ENCODE results near the gene GRK3. TPM values are rescaled to one million over a fixed set of nuclear protein-coding genes. Genes with fewer than 3 reads are reported as not detected.

Gene GRK3
- total RNA-seq, 4 donors from 2014 or later, result 2.0 to 12.4 (median 3.6) TPM

DNA sequence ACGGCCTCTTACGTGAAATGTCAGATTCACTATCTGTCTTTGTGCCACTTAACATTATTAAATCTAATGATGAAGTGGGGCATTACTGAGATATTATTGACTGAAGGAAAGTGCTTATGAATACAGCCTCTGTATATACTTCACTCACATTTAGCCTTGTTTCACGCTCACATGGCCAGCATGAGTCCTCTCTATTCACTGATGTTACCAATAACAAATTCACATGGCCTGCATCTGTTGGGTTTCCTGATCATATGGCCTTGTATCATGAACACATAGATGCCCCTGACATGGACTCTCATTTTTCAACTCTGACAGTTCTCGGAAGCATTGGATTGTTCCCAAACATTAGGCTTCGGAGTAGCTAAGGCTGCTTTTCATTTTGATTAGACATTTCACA is 109.2 kb downstream of the GRK3 start:
- Histone ChIP-seq H3K27me3 (no peaks in the 10 kb centered on the region), H3K27ac (no peak overlapping the region), H3K4me3 (no peak overlapping the region), H3K4me1 (no peaks in the 10 kb centered on the region), H3K9me3 (no peaks in the 10 kb centered on the region), H3K36me3 (no peaks in the 10 kb centered on the region)
- no peak for TF ChIP-seq POLR2A (IDR thresholded peaks at IDR 0.05)
- TF ChIP-seq, protein P1, sequence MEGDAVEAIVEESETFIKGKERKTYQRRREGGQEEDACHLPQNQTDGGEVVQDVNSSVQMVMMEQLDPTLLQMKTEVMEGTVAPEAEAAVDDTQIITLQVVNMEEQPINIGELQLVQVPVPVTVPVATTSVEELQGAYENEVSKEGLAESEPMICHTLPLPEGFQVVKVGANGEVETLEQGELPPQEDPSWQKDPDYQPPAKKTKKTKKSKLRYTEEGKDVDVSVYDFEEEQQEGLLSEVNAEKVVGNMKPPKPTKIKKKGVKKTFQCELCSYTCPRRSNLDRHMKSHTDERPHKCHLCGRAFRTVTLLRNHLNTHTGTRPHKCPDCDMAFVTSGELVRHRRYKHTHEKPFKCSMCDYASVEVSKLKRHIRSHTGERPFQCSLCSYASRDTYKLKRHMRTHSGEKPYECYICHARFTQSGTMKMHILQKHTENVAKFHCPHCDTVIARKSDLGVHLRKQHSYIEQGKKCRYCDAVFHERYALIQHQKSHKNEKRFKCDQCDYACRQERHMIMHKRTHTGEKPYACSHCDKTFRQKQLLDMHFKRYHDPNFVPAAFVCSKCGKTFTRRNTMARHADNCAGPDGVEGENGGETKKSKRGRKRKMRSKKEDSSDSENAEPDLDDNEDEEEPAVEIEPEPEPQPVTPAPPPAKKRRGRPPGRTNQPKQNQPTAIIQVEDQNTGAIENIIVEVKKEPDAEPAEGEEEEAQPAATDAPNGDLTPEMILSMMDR (IDR thresholded peaks at IDR 0.05), result no peak
- DNase-seq, result no peak

DNA sequence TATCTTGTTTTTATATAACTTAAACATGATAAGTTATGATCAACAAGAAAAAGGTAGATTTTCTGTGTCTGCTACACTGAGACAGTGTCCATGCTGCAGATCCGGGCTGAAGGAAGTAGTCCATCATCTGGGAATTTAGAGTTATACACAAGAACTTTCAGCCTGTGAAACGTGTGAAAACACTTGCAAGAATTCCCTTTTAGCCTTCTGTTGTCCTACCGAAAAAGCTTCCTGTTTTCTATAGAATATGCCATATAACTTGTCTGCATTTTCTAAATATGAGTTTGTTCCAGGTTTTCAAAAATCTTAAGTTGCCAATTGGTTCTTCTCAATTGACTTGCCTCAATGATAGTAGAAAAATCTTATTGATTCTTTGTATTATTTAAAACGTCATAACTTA is 113.2 kb downstream of the GRK3 start:
- Histone ChIP-seq H3K36me3 (no peaks in the 10 kb centered on the region), H3K27me3 (no peaks in the 10 kb centered on the region), H3K27ac (no peak overlapping the region), H3K4me1 (no peaks in the 10 kb centered on the region), H3K4me3 (no peak overlapping the region), H3K9me3 (no peaks in the 10 kb centered on the region)
- DNase-seq, result no peak
- TF ChIP-seq POLR2A (IDR thresholded peaks at IDR 0.05), result no peak
- TF ChIP-seq, protein P1 (IDR thresholded peaks at IDR 0.05), result no peak

DNA sequence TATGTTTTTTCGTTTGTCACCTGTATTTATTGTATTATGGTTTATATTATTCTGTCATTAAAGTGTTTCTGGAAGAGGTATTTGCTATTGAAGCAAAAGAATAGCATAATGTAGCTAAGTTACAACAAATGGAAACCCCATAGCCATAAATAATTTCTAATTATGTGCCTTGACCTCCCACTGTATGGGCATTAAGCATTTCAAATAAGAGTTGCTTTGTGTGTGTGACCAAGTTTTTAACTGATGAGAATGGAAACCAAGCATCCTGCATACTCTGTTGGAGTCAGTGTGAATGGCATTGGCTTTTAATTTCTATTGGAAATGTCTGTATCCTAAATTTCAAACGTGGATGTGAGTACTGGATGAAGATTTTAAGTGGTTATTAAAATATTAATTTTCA is 115.6 kb downstream of the GRK3 start:
- H3K4me3 ChIP-seq, result no peak overlapping the region
- no peak for TF ChIP-seq POLR2A (IDR thresholded peaks at IDR 0.05)
- TF ChIP-seq, protein P1 (IDR thresholded peaks at IDR 0.05), result no peak
- H3K9me3 ChIP-seq, result no peaks in the 10 kb centered on the region
- H3K36me3 ChIP-seq, result no peaks in the 10 kb centered on the region
- no peaks in the 10 kb centered on the region for H3K27me3 ChIP-seq
- H3K27ac ChIP-seq, result no peak overlapping the region
- no peak for DNase-seq
- no peaks in the 10 kb centered on the region for H3K4me1 ChIP-seq

DNA sequence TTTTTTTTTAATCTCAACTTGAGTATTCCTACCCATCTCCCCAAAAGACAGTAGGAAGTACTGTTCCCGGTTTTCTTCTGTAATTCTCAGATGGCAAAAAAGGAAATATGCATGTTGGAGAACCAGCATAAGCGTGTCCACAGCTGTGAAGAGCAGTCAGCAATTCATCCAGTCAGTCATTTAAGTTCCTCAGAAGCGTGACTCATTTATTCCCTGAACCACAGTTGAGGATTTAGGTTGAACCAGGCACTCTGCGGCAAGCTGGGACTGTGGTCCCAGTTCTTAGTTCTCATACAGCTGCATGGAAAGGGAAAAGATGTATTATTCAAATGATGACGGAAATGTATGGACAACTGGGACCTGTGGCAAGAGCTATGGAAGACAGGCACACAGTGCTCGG is 116.5 kb downstream of the GRK3 start:
- H3K9me3 ChIP-seq, result no peaks in the 10 kb centered on the region
- H3K36me3 ChIP-seq, result no peaks in the 10 kb centered on the region
- no peak overlapping the region for H3K27ac ChIP-seq
- H3K27me3 ChIP-seq, result no peaks in the 10 kb centered on the region
- no peak for DNase-seq
- no peaks in the 10 kb centered on the region for H3K4me1 ChIP-seq
- no peak overlapping the region for H3K4me3 ChIP-seq
- TF ChIP-seq, protein P1 (IDR thresholded peaks at IDR 0.05), result no peak

DNA sequence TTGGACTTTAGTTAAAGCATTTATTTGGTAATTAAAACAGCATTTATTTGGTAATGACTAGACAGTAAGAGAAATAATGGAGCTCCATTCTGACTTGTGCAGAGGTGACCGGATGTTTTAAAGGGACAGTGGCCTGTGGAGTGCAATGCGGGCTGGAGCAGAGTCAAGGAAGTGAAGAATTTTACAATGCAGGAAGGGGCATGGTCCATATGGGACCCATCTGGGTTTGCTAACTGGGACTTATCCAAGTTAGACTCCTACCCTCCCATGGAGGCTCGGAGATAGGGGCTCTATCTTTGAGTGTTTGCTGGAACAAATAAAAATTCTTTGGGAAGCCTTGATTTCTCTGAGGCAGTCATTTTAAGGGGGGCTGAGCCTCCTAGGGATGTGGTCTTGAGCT is 117.6 kb downstream of the GRK3 start:
- no peak overlapping the region for H3K4me3 ChIP-seq
- no peaks in the 10 kb centered on the region for H3K27me3 ChIP-seq
- TF ChIP-seq, protein P1 (IDR thresholded peaks at IDR 0.05), result no peak
- TF ChIP-seq POLR2A (IDR thresholded peaks at IDR 0.05), result no peak
- H3K27ac ChIP-seq, result no peak overlapping the region
- DNase-seq, result no peak
- no peaks in the 10 kb centered on the region for H3K9me3 ChIP-seq
- no peaks in the 10 kb centered on the region for H3K4me1 ChIP-seq
- no peaks in the 10 kb centered on the region for H3K36me3 ChIP-seq

DNA sequence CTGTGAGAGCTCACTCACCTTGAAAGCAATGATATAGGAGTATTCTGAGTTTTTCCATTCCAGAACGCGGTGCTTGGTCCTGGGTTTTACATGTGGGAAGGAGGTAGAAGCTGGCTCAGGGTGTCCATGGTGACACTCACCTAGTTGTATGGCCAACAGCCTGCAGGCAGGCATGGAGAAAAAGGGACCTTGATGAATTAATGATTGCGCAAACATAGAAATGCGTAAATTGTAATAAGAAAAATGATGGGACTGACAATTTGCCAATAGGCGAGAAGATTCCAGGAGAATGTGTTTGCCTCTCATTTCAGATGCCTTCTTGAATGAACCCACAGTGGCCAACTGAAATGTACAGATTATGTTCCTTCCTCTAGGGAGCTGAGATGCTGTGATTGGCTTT is 124.2 kb downstream of the GRK3 start:
- Histone ChIP-seq H3K9me3 (no peaks in the 10 kb centered on the region), H3K36me3 (no peaks in the 10 kb centered on the region), H3K4me1 (no peaks in the 10 kb centered on the region), H3K27ac (no peak overlapping the region), H3K4me3 (no peak overlapping the region), H3K27me3 (no peaks in the 10 kb centered on the region)
- no peak for DNase-seq
- TF ChIP-seq, protein P1 (IDR thresholded peaks at IDR 0.05), result no peak
- no peak for TF ChIP-seq POLR2A (IDR thresholded peaks at IDR 0.05)

Data from Peyer's patch (tissue), 4 donors.